OCI-LY7 (cell line): ENCODE results near the gene PDCD2L. TPM values are rescaled to one million over a fixed set of nuclear protein-coding genes. Genes with fewer than 3 reads are reported as not detected.
A peak's percentile ranks its signal among the peaks of the same experiment; 100 is the strongest.

Source experiments
- BruUV-seq: library from RNA; stranded (reverse); fragments of 400-500 nt; replicated peaks from 2 replicates; lab custom pipeline; 2021; lab: Mats Ljungman, UMichigan
- CTCF ChIA-PET: fragments of 300-600 bp; sonication (Branson Sonifier 250); formaldehyde crosslinking; loops from one replicate; lab custom pipeline; 2022; ENCODE audit warnings: antibody characterized with exemption; ENCODE audit not compliant: unreplicated experiment; lab: Charles Lee
- POLR2A ChIA-PET: fragments of 300-600 bp; sonication (Branson Sonifier 250); formaldehyde crosslinking; loops from one replicate; lab custom pipeline; 2022; ENCODE audit warnings: antibody characterized with exemption; lab: Charles Lee
- DNase-seq: peaks from one replicate; pipeline ENCODE4 v3.0.0-alpha.2; 2015; ENCODE audit warnings: low spot score
- H2AFZ ChIP-seq: fragments of 200-600 bp; sonication (generic), shearing (Covaris generic); 2 replicates; pipeline ENCODE4 v1.6.1; 2014; ENCODE audit warnings: mild to moderate bottlenecking, antibody characterized with exemption, low read length, moderate library complexity
- H3K27ac ChIP-seq: fragments of 200-600 bp; sonication (generic); 2 replicates; pipeline ENCODE4 v1.5.1; 2014; ENCODE audit warnings: mixed run types, low read depth, mild to moderate bottlenecking, moderate library complexity, low read length, inconsistent platforms; ENCODE audit not compliant: poor library complexity, severe bottlenecking
- H3K36me3 ChIP-seq: fragments of 200-600 bp; sonication (generic); 2 replicates; pipeline ENCODE4 v1.6.1; 2014; ENCODE audit warnings: mild to moderate bottlenecking, antibody characterized with exemption, low read length, moderate library complexity, mixed read lengths; ENCODE audit not compliant: insufficient read depth
- H3K4me1 ChIP-seq: fragments of 200-600 bp; sonication (generic); 2 replicates; pipeline ENCODE4 v1.5.1; 2014; ENCODE audit warnings: mild to moderate bottlenecking, low read length; ENCODE audit not compliant: insufficient read depth, poor library complexity, severe bottlenecking
- H3K4me2 ChIP-seq: fragments of 200-600 bp; sonication (generic); 2 replicates; pipeline ENCODE4 v1.6.1; 2014; ENCODE audit warnings: mild to moderate bottlenecking, low read length
- H3K4me3 ChIP-seq: fragments of 200-600 bp; sonication (generic); 2 replicates; pipeline ENCODE4 v1.5.1; 2014; ENCODE audit warnings: mild to moderate bottlenecking, low read depth, low read length; ENCODE audit not compliant: poor library complexity, severe bottlenecking
- H3K79me2 ChIP-seq: fragments of 200-600 bp; sonication (generic); 2 replicates; pipeline ENCODE4 v1.6.1; 2016; ENCODE audit warnings: low read depth, mild to moderate bottlenecking, low read length, moderate library complexity, mixed read lengths; ENCODE audit not compliant: insufficient read depth
- H3K9me2 ChIP-seq: fragments of 200-600 bp; sonication (generic); 2 replicates; pipeline ENCODE4 v1.6.1; 2016; ENCODE audit warnings: mild to moderate bottlenecking, low read length, mixed read lengths; ENCODE audit not compliant: insufficient read depth
- H3K9me3 ChIP-seq: fragments of 200-600 bp; sonication (generic); 2 replicates; pipeline ENCODE4 v1.6.1; 2014; ENCODE audit warnings: mild to moderate bottlenecking, mixed run types, low read length, mixed read lengths
- H4K20me1 ChIP-seq: fragments of 200-600 bp; sonication (generic); 2 replicates; pipeline ENCODE4 v1.6.1; 2014; ENCODE audit warnings: mild to moderate bottlenecking, antibody characterized with exemption, low read length, moderate library complexity, mixed read lengths; ENCODE audit not compliant: insufficient read depth
- EZH2phosphoT487 ChIP-seq: fragments of 200-600 bp; sonication (generic); IDR thresholded peaks from 2 replicates; pipeline ENCODE4 v1.6.1; 2018; ENCODE audit warnings: low read depth, borderline replicate concordance, mild to moderate bottlenecking, mixed run types, antibody characterized with exemption, low read length, moderate library complexity, mixed read lengths
- intact Hi-C: fragments of 100-400 bp; cut with micrococcal nuclease; formaldehyde crosslinking; loops from one replicate; pipeline ENCODE4 v1.10.0; 2022; ENCODE audit not compliant: unreplicated experiment
- total RNA-seq, 2 experiments: library from RNA; depleted of rRNA in 1 of 2; stranded (reverse); fragments of >200 nt in 1 of 2; shearing (Covaris generic) in 1 of 2; gene quantifications; 2 replicates each; pipeline ENCODE4 v1.2.3, GENCODE V29; 2014 to 2022
- TF ChIP-seq, protein P1 (sequence below): fragments of 200-600 bp; sonication (generic); conservative IDR thresholded peaks from 2 replicates; pipeline ENCODE4 v1.5.1; 2014; ENCODE audit warnings: mild to moderate bottlenecking, antibody characterized with exemption, low read length, moderate library complexity, mixed read lengths

Gene PDCD2L
- total RNA-seq, 2 experiments from 2014 or later = 27.5 to 30.0 TPM

DNA sequence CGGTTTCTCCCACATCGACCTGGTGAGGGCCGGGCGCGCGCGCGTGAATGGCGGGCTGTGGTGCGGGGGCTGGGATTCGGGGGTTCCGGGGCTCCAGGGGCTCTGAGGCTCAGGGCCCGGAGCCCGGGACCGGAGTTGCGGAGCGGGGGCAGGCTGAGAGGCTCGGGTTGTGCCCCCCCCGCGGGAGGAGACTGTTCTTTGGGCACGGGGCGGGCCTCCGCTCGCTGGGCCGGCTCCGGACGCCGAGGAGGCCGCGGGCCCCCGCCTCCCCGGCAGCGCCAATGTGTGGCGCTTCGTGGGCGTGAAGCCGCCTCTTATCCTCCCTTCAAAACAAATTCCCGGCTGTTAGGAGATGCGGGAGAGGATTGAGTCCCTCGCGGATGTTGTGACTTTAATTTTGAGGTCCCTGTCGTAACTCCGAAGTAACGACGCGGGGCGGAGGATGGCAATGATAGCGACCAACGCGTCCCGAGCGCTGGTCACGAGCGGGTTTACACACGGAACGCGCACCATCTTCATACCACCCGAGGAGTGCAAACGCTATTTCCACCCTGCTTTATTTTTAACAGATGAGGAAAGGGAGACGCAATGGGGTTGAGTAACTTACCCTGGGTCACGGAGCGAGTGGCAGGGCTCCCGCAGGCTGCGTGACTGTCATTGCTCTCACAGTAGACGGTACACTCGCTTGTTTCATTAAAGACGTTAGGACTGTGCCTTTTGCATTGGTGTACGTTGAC, 24.5 kb downstream of the PDCD2L start:
- Histone ChIP-seq H3K9me2 (no peaks in the 10 kb centered on the region), H4K20me1 (peaks cover 33% of the 10 kb centered on the region), H3K79me2 (peaks cover 55% of the 10 kb centered on the region), H3K27ac (peak overlapping the region; percentile 65), H2AFZ (peak overlapping the region; percentile 92), H3K4me1 (peaks cover 28% of the 10 kb centered on the region), H3K4me2 (peak overlapping the region; percentile 87), H3K4me3 (peak overlapping the region; percentile 88), H3K9me3 (no peaks in the 10 kb centered on the region), H3K36me3 (peaks cover 81% of the 10 kb centered on the region)
- peak; percentile 43 for DNase-seq
- intact Hi-C loops = loop anchor here (2.0 kb wide), 1 partner anchor 24 kb away; the partner anchor contains the start of gene PDCD2L
- BruUV-seq = no TSS peak
- ChIA-PET CTCF (no interaction called here), POLR2A (interaction anchor here (0.6 to 1.0 kb wide), 4 partner anchors 12 to 348 kb away, joined by 3 to 5 read pairs (median 4); no protein-coding TSS in a partner anchor)
- TF ChIP-seq, protein P1, sequence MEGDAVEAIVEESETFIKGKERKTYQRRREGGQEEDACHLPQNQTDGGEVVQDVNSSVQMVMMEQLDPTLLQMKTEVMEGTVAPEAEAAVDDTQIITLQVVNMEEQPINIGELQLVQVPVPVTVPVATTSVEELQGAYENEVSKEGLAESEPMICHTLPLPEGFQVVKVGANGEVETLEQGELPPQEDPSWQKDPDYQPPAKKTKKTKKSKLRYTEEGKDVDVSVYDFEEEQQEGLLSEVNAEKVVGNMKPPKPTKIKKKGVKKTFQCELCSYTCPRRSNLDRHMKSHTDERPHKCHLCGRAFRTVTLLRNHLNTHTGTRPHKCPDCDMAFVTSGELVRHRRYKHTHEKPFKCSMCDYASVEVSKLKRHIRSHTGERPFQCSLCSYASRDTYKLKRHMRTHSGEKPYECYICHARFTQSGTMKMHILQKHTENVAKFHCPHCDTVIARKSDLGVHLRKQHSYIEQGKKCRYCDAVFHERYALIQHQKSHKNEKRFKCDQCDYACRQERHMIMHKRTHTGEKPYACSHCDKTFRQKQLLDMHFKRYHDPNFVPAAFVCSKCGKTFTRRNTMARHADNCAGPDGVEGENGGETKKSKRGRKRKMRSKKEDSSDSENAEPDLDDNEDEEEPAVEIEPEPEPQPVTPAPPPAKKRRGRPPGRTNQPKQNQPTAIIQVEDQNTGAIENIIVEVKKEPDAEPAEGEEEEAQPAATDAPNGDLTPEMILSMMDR = no peak

GRCh38 chr19:34429553-34429952, 25.4 kb downstream of the PDCD2L start:
- intact Hi-C loops = loop anchor here (2.0 kb wide), 1 partner anchor 25 kb away; the partner anchor contains the start of gene PDCD2L
- Histone ChIP-seq H3K36me3 (peaks cover 81% of the 10 kb centered on the region), H3K4me1 (peaks cover 28% of the 10 kb centered on the region), H3K79me2 (peaks cover 64% of the 10 kb centered on the region), H3K9me3 (no peaks in the 10 kb centered on the region), H3K4me3 (peak overlapping the region; percentile 88), H4K20me1 (peaks cover 36% of the 10 kb centered on the region), H3K4me2 (peak overlapping the region; percentile 87), H2AFZ (no peak overlapping the region), H3K9me2 (no peaks in the 10 kb centered on the region), H3K27ac (peak overlapping the region; percentile 65)
- POLR2A ChIA-PET = interaction anchor here (1.5 to 1.6 kb wide), 2 partner anchors 63 to 113 kb away, joined by 4 to 7 read pairs; no protein-coding TSS in a partner anchor
- DNase-seq = no peak
- TF ChIP-seq, protein P1 = no peak
- no peak for TF ChIP-seq EZH2phosphoT487
- no TSS peak for BruUV-seq
- CTCF ChIA-PET = no interaction called here
